HK-2 (cell line): ENCODE measurements around the gene HSBP1L1.

ENCODE experiments used
- DNase-seq: peaks from one replicate; pipeline ENCODE4 v3.0.0-alpha.2; 2018; ENCODE audit not compliant: unreplicated experiment

HSBP1L1 gene

DNA sequence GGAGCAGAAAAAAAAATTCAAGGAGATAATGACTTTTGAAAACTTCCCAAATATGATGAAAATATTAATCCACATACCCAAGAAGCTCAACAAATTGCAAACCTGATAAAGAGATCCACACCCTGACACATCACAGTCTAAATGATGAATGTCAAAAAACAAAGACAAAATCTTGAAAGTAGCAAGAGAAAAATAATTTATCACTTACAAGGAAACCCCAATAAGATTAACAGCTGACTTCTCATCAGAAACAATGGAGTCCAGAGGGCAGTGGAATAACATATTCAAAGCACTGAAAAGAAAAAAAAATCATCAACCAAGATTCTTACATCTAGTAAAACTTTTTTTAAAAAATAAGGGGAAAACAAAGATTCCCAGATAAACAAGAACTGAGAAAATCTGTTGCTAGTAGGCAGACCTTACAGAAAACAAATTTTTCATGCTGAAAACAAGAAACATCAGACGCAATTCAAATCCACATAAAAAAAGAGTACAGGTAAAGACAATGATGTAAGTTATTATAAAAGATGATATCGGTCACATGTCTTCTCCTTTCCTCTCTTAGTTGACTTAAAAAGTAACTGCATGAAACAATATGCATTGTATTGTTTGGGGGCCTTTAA is 34.3 kb upstream of the HSBP1L1 start:
- no peak for DNase-seq

DNA sequence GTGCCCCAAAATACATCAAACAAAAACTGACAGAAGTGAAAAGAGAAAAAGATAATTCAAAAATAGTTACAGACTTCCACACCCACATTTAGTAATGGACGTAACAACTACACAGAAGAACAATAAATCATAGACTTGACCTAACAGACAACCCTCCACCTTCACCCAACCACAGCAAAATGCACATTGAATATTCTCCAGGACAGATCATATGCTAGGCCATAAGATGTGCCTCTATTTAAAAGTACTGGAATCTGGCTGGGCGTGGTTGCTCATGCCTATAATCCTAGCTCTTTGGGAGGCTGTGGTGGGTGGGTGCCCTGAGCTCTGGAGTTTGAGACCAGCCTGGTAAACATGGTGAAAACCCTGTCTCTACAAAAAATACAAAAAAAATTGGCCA is 33.0 kb upstream of the HSBP1L1 start:
- no peak for DNase-seq

DNA sequence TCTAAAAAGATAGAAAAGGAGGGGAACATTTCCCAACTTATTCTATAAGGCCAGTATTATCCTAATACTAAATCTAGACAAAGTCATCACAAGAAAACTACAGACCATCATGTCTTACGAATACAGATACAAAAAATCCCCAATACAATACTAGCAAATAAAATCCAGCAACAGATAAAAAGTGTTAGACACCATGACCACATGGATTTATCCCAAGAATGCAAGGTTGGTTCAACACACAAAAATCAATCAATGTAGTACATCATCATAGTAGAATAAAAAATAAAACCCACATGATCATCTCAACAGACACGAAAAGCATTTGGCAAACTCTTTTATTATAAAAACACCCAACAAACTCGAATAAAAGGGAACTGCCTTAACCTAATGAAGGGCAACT is 31.5 kb upstream of the HSBP1L1 start:
- DNase-seq, result no peak

DNA sequence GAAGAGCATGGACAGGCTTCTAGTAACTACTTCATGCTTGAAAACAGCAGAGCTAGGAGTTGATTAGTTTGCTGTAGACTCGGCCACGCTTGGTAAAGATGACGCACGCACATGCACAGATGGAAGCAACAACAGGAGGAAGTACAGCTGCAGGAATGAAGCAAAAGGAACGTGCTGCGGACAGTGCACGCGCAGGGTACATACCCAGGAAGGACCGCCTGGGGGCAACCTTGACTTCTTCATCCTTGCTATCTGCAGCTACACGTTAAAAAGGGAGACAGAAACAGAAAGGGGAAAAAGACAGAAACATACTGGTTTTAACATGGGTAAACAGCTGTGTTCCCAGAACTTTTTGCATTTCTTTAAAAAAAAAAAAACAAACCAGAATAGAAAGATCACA is 30.7 kb upstream of the HSBP1L1 start:
- no peak for DNase-seq

DNA sequence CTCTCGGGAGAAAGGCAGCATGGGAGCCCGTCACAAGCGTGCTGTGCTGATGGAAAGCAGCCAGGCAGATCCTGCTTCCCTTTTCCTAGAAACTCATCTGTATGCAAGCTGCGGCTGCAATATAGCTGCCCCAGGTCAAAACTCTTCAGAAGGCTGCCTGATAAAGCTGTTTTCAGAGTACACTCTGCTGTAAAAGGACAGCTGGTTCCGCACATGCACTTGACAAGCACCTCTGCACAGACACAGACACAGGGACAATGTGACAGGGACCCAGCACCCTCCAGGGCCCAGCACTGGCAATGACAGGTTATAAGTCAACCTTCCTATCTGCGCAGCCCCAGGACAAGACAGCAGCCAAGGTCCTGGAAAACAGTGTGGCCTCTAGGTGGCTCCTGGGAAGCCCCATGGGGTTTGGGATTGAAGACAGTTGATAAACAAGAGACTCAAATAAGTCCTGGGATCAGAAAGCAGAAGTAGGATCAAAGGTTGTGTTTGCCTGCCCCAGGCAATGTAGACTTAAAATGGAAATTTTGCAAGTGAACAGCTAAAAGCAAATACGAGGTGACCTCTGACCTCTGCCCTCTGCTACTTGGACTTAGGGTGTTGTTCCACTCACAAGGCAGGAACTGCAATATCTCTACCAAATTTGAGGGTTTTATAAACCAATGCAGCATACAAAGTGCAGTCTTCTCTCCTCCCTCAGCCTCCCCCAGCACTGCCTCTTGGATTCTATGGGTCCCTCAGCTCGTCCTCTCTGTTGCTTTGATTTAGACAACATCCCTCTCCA is 29.9 kb upstream of the HSBP1L1 start:
- DNase-seq, result no peak

DNA sequence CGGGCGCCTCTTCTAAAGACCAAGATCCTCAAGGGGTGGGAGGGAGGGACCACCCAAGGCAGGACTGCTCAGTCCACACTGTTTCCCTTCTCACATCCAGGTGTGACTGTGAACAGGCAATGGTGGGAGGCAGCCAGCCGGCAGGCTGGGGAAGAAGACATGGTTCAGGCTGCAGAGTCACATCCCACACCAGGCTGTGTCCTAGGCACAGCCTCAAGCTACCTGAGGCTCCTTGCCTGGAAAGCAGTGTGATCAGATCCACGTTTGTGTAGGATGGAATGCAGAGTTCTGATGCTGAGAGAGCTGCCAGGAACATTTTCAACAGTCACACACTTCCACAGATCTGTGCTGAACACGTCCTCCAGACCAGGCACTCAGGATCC is 29.4 kb upstream of the HSBP1L1 start:
- DNase-seq, result no peak

DNA sequence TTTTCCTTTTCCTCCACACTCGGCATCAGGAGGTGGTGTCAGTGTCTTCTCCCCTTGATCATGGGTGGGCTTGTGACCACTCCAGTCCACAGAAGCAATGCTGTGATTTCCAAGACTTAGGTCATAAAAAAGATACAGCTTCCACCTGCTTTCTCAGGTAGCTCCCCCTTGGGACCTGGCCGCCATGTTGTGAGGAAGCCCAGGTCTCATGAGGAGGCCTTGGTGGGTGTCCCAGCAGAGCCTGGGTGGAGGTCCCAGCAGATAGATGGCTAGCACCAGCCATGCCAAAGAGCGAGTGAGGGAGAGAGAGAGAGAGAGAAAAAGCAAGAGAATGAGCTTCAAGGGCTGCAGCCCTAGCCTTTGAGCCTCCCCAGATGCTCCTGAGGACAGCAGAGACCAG is 28.9 kb upstream of the HSBP1L1 start:
- no peak for DNase-seq

DNA sequence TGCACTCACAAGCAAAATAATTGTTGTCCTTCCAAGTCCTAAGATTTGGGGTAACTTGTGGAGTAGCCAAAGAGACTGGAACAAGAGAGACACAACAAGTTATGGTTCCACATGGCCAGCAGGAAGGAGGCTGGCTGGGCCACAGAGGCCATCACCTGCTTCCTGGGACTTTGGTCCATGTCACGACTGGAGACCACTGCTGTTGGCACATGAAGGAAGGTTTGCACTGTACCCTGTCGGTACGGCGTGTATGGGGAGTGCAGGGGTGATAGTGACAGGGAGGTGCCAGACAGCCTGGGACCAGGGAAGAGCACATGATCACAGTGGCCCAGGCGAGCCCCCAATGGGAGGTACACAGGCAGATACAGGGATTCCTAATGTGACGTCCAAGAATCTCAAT is 28.5 kb upstream of the HSBP1L1 start:
- DNase-seq, result no peak

DNA sequence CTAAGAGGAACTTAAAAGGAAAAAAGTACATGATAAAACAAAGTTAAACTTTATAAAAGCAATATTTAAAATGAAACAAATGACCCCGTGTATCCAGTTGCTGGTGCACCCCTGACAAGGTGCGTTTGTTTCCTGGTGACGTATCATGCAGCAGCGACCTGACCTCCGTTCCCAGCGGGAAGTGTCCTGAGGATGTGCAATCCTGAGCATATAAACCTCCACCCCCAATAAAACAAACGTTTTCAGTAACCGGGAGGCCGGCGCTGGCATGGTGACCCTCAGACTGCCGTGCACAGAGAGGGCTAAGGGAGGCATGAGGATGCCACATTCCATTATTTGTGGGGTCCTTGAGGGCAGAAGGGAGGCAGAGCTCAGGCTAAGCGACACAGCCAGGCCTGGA is 27.8 kb upstream of the HSBP1L1 start:
- no peak for DNase-seq

DNA sequence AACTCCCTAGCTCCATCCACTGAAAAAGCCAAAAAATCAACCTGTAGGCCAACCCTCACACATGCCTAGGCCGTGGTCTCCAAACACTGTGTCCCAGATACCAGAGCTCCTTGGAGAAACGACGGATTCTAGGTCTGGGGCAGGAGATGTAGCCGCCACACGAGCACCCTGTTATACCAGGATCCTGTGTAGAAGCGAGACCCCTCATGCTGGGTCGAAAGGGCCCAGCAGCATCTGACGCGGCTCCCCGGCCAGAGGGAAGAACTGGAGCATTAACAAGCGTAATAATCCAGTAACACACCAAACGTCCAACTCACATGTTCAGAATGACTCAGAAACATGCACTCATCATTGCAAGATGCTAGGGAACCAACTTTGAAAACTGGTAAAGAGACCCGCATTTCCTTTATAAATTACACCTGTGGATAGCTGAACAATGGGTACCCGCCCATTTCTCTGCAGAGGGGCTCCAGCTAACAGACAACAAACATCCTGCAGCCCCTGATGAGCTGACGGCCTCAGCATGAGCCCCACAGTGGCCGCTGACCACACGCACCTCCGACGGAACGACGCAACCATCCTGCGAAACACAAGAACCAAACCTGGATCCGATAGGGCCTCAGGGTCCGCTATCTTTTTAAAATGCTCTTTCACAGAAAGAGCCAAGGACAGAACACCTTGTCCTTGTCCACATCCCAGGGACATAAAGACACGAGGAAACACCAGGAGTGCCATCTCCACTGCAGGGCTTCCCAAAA is 27.2 kb upstream of the HSBP1L1 start:
- DNase-seq, result no peak

DNA sequence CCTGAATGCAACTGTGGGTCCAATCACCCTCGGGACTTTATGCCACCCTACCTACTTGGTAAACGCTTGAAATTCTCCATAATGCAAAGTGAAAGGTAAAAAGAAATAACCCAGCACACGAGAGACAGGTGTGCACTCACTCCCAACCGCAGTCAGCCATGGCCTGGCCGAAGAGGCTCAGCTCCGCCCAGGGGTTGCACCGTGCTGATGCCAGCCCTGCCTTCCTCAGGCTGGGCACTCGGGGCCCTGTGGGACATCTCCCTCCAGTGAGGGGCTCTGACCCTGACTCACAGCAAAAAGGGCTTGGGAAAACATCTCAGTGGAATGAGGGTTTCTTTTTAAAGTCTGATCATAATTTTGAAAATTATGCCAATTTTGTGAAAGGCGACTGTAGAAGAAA is 26.2 kb upstream of the HSBP1L1 start:
- DNase-seq, result no peak

DNA sequence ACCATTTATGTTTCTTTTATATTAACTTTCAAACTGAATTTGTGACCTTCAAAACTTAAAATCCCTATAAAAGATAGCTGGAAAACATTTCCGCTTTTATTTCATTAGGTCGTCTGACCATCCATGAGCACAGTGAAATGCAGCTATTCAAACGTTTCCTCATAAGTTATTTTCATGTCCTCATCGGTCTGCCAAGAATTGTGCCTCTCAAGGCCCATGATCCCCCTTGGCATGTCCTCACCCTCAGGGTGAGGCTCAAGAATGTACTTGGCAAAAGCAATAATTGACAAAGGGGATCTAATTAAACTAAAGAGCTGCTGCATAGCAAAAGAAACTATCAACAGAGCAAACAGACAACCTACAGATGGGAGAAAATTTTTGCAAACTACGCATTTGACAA is 25.3 kb upstream of the HSBP1L1 start:
- DNase-seq, result no peak

DNA sequence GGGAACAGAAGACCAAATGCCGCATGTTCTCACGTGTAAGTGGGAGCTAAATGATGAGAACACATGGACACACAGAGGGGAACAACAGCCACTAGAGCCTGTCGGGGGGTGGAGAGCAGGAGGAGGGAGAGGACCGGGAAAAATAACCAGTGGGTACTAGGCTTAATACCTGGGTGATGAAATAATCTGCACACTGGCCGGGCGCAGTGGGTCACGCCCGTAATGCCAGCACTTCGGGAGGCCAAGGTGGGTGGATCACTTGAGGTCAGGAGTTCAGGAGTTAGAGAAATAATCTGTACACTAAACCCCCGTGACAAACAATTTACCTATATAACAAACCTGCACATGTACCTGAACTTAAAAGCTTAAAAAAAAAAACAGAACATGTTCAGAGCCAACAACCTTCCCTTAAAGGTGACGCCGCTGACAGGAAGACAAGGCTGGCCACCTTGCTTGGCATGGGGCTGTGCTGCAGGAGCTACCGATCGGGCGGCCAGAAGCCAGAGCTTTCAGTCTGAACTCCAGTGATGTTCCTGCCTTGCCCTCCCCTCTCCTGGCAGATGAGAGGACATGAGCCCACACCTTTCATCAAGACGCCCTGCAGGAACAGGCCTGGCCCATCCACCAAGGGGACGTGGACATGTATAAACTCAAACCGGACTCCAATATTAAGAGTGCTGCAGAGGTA is 24.2 kb upstream of the HSBP1L1 start:
- no peak for DNase-seq

DNA sequence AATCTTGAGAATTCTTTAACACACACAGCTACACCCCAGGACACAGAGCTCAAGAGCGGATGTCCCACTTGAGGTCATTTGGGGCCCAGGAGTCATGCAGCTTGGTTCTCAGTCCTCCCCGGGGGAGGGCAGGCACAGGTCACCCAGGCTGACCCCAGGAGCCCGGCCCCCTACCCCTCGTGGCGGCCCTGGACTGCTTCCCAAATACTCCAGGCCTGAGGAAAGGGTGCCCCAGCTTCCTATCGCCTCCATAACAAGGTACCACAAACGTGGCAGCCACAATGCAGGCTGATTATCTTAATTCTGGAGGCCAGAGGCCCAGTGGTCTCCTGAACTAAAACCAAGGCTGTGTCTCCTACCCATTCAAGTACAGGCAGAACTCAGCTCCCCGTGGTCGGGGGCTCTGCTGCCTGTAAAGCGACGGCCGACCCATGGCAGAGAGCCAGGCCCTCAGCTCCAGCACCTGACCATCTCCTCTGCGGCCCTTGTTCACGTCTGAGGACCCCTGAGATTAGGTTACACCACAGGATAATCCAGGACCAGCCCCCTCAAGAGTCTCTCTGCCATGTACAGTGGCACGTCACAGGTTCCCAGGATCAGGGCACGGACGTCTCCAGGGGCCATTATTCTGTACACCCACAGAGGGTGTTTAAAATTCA is 23.5 kb upstream of the HSBP1L1 start:
- DNase-seq, result no peak

DNA sequence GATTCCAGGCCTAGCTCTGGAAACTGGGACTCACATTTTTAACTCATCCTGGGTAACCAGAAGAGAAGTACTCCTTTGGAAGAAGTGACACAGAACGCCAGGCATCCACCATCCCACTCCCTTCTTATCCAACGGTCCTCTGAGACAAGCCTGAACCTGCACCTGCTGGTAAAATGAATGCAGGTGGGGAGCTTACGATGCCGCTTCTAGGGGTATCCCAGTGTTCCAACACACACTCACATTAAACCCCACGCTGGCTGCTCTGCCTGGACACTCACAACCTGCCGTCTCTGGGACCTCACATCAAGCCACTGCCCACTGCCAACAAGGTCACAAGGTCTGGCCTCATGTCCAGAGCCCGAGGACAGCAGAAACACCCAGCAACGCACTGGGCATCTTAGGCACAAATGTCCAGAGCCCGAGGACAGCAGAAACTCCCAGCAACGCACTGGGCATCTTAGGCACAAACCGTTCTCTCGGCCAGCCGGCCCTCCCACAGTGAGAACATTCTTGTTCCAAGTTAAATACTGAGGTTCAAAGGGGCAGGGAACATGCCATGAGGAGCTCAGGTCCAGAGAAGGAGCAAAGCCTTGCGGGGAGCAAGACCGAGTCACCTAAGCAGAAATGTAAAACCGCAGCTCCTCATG is 22.8 kb upstream of the HSBP1L1 start:
- DNase-seq, result no peak

DNA sequence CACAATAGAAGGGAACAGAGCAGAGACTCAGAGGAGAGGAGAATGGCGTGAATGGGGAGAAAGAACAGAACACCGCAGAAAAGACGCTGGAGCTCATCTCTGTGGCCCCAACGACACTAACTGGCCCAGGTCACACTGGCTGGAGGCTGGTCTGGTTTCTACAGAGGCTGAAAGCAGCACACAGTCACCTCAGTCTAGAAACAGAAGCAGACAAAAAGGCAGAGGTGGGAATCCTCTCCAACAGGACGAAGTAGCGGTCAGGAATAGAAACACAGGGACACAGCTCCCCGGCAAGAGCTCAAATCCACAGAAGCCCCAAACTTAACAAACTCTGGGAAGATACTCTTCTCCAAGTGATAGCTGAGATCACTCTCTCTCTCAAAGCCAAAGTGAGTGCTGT is 22.2 kb upstream of the HSBP1L1 start:
- DNase-seq, result no peak

DNA sequence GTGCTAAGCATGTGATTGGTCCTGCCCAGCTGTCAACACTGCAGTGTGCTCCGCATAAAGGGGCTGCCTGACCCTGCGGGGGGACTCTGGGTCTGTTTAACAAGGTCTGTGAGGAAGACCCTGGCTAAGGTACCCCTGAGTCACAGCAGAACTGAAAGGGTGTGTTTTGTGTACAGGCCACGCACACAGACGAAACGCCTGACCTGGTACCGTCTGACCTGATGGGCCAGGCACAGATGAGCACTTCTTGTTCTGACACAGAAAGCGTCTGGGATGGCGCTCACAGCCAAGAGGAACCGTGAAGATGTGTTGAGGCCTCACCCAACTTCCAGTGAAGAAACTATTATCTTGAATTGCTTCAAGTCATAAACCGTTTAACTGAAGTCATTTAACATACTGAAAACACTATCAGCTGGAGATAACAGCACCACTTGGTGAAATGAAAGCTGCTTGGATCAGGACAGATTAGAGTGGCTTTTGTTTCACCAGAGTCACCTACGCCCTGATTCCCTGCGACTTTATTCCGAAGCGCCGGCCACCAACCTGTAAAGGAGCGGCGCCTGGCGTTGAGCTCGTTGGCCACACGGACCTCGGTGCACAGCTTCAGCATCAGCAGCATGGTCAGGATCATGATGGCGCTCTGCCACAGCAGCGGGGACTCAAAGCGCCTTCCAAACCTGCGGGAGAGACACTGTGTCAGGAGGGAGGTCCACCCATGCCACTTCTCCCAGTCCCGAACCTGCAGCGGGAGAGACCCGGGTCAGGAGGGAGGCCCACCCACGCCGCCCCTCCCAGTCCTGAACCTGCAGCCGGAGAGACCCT is 21.4 kb upstream of the HSBP1L1 start:
- DNase-seq, result no peak

DNA sequence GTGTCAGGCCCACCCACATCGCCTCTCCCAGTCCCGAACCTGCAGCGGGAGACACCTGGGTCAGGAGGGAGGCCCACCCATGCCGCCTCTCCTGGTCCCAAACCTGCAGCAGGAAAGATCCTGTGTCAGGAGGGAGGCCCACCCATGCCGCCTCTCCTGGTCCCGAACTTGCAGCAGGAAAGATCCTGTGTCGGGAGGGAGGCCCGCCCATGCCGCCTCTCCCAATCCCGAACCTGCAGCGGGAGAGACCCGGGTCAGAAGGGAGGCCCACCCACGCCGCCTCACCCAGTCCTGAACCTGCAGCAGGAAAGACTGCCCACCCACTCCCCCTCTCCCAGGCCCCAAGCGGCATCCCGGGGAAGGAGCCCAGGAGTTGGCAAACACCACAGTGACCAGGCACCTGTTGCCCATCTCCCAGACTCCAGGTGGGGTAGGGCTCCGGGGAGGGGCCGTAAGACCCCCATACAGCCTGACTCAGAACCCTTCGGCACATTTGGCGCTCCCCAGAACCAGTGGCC is 20.8 kb upstream of the HSBP1L1 start:
- DNase-seq, result no peak

DNA sequence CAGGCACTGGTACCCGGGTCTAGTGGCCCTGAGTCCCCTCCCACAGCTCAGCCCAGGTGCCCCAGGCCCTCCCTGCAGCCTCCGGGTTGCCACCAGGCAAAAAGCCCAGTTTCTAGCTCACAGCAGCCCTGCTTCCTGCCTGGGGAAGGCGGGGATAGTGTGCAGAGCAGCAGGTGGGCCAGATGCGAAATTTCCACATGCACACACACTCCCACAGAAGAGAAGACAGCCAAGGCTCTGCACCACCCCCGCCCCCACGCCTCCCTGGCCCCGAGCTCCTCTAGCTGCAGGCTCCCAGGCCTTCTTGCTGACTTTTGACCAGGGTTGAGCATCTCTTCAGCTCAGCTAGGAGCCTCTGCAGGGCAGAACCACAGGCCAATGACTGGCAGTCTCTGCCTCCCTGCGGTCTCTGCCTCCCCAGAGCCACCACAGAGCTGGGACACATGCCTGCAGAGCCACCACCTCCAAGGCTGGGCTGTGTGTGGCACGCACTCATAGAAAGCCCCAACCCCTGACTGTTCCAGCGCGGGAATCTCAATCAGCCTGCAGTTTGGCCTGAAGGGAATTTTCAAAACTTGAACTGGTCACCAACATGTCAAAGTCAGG is 20.2 kb upstream of the HSBP1L1 start:
- no peak for DNase-seq

DNA sequence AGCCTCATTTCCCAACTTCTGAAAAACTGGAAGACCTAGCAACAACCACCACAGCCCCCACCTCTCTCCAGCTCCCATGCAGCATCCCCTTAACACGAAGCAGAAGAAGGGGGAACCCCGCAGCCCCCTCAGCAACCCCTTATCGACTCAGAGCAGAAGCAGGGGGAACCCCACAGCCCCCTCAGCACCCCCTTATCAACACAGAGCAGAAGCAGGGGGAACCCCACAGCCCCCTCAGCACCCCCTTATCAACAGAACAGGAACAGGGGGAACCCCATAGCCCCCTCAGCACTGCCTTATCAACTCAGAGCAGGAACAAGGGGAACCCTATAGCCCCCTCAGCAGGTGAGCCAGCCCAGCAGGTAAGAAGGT is 19.7 kb upstream of the HSBP1L1 start:
- DNase-seq, result no peak
